Astrocyte of the spinal cord (primary cell): ENCODE data around the gene AGAP1.

Experiments used
- DNase-seq: peaks from one replicate; pipeline ENCODE4 v3.0.0; 2011; ENCODE audit warnings: low read depth, low spot score
- H3K4me3 ChIP-seq: 2 replicates; pipeline ENCODE4 v1.5.1; 2011; ENCODE audit warnings: low read depth, mild to moderate bottlenecking, low read length, moderate library complexity
- CTCF ChIP-seq: IDR thresholded peaks from 2 replicates; pipeline ENCODE4 v1.5.1; 2012; ENCODE audit warnings: low read depth, mild to moderate bottlenecking, low read length, inconsistent platforms
- in situ Hi-C: cut with HindIII; loops from 2 replicates; pipeline ENCODE4 v1.10.0; 2017; ENCODE audit warnings: low sequenced_read_pairs

AGAP1 gene

GRCh38 chr2:236176951-236177350, 683.1 kb downstream of the AGAP1 start:
- no peak for TF ChIP-seq CTCF
- DNase-seq: no peak
- H3K4me3 ChIP-seq: no peak overlapping the region
- in situ Hi-C loops: no loop called here

- in situ Hi-C loops: no loop called here
- DNase-seq: no peak
- TF ChIP-seq CTCF: peak; percentile 49
- H3K4me3 ChIP-seq: no peak overlapping the region
These were observed 683.7 kb downstream of the AGAP1 start for GRCh38 chr2:236177604-236177966.

- peak overlapping the region; percentile 43 for H3K4me3 ChIP-seq
These were observed 684.4 kb downstream of the AGAP1 start for GRCh38 chr2:236177967-236178889.

GRCh38 chr2:236178890-236179235, 685.0 kb downstream of the AGAP1 start:
- H3K4me3 ChIP-seq: peak overlapping the region; percentile 43
- no peak for TF ChIP-seq CTCF
- DNase-seq: no peak
- in situ Hi-C loops: no loop called here

More at GRCh38 chr2:236177967-236178889, 684.4 kb downstream of the AGAP1 start:
- TF ChIP-seq CTCF: peak; percentile 91
- DNase-seq: peak; percentile 53
- in situ Hi-C loops: no loop called here

- DNase-seq: no peak
- no peak for TF ChIP-seq CTCF
- H3K4me3 ChIP-seq: peak overlapping the region; percentile 43
- in situ Hi-C loops: no loop called here
These were observed 685.6 kb downstream of the AGAP1 start for GRCh38 chr2:236179236-236180075.

- DNase-seq: no peak
- H3K4me3 ChIP-seq: peak overlapping the region; percentile 12
- TF ChIP-seq CTCF: no peak
- in situ Hi-C loops: no loop called here
These were observed 686.4 kb downstream of the AGAP1 start for GRCh38 chr2:236180076-236180816.
